HCT116 (cell line): ENCODE data around the gene PDGFA.

Experiments used
- POLR2AphosphoS5 ChIP-seq: IDR thresholded peaks from 2 replicates; pipeline ENCODE4 v1.6.1; 2011; ENCODE audit warnings: mild to moderate bottlenecking, low read depth, low read length, moderate library complexity
- SIN3A ChIP-seq: IDR thresholded peaks from 2 replicates; pipeline ENCODE4 v1.6.1; 2012; ENCODE audit warnings: low read depth
- YY1 ChIP-seq: IDR thresholded peaks from 2 replicates; pipeline ENCODE4 v1.6.1; 2011; ENCODE audit warnings: low read length, low read depth, moderate library complexity, mild to moderate bottlenecking; ENCODE audit not compliant: insufficient replicate concordance; ENCODE audit errors: extremely low read depth
- TF ChIP-seq, protein P1 (sequence below), 3 experiments: fragments of 200-600 bp in 1 of 3; sonication (generic) in 1 of 3; IDR thresholded peaks in 2 of 3; conservative IDR thresholded peaks in 1 of 3; 2 replicates each; pipeline ENCODE4 v1.5.1; 2012 to 2017; ENCODE audit warnings: low read depth in 2 of 3, low read length in 2 of 3, antibody characterized with exemption in 1 of 3, borderline replicate concordance in 1 of 3, control low read depth in 1 of 3, mild to moderate bottlenecking in 1 of 3, mixed read lengths in 1 of 3, mixed run types in 1 of 3, moderate library complexity in 1 of 3; ENCODE audit not compliant: insufficient read depth in 1 of 3
- TF ChIP-seq, protein P2 (sequence below): IDR thresholded peaks from 2 replicates; pipeline ENCODE4 v1.6.1; 2011; ENCODE audit warnings: mild to moderate bottlenecking, low read length, moderate library complexity; ENCODE audit not compliant: insufficient replicate concordance; ENCODE audit errors: extremely low read depth
- TF ChIP-seq, protein P3 (sequence below): IDR thresholded peaks from 2 replicates; pipeline ENCODE4 v1.6.1; 2012

DNA sequence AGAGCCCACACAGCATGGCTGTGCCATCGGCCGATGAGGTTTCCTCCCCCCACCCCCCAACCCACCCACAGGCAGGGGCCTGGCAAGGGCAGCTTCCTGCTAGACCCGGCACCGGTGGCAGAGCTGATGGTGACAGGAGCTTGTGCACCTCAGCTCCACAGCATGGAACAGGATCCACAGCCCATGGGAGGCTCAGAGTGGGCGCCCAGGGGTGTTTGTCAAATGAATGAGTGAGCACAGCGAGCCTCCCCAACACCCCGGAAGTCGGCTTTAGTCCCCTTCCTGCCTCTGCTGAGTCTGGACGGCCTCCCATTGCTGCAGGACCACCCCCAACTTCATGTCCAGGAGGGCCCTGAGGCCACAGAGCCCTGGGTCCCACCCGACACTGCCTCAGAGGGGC lies 68.9 kb downstream of the PDGFA start:
- TF ChIP-seq, protein P1, sequence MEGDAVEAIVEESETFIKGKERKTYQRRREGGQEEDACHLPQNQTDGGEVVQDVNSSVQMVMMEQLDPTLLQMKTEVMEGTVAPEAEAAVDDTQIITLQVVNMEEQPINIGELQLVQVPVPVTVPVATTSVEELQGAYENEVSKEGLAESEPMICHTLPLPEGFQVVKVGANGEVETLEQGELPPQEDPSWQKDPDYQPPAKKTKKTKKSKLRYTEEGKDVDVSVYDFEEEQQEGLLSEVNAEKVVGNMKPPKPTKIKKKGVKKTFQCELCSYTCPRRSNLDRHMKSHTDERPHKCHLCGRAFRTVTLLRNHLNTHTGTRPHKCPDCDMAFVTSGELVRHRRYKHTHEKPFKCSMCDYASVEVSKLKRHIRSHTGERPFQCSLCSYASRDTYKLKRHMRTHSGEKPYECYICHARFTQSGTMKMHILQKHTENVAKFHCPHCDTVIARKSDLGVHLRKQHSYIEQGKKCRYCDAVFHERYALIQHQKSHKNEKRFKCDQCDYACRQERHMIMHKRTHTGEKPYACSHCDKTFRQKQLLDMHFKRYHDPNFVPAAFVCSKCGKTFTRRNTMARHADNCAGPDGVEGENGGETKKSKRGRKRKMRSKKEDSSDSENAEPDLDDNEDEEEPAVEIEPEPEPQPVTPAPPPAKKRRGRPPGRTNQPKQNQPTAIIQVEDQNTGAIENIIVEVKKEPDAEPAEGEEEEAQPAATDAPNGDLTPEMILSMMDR (IDR thresholded peaks at IDR 0.05 in 2 of 3, conservative IDR thresholded peaks at IDR 0.05 in 1 of 3; ENCODE audit: borderline replicate concordance in 1 of 3, insufficient read depth in 1 of 3, low read depth in 2 of 3, low read length in 2 of 3) = no peak
- TF ChIP-seq SIN3A = no peak
- TF ChIP-seq, protein P2, sequence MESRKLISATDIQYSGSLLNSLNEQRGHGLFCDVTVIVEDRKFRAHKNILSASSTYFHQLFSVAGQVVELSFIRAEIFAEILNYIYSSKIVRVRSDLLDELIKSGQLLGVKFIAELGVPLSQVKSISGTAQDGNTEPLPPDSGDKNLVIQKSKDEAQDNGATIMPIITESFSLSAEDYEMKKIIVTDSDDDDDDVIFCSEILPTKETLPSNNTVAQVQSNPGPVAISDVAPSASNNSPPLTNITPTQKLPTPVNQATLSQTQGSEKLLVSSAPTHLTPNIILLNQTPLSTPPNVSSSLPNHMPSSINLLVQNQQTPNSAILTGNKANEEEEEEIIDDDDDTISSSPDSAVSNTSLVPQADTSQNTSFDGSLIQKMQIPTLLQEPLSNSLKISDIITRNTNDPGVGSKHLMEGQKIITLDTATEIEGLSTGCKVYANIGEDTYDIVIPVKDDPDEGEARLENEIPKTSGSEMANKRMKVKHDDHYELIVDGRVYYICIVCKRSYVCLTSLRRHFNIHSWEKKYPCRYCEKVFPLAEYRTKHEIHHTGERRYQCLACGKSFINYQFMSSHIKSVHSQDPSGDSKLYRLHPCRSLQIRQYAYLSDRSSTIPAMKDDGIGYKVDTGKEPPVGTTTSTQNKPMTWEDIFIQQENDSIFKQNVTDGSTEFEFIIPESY = no peak
- no peak for TF ChIP-seq YY1
- TF ChIP-seq, protein P3, sequence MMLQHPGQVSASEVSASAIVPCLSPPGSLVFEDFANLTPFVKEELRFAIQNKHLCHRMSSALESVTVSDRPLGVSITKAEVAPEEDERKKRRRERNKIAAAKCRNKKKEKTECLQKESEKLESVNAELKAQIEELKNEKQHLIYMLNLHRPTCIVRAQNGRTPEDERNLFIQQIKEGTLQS = no peak
- no peak for TF ChIP-seq POLR2AphosphoS5
